ENCODE results near the gene TAL1. TPM values are rescaled to one million over a fixed set of nuclear protein-coding genes. Genes with fewer than 3 reads are reported as not detected.
A peak's percentile ranks its signal among the peaks of the same experiment; 100 is the strongest.

TAL1 gene
- total RNA-seq, 1 donor from 2014 or later: 0.35 TPM

GRCh38 chr1:47188791-47189785 lies 42.9 kb downstream of the TAL1 start:
- no peak for DNase-seq (ENCODE audit: low read depth)

GRCh38 chr1:47187926-47188250 lies 44.1 kb downstream of the TAL1 start:
- no peak for DNase-seq (ENCODE audit: low read depth)

- no peak for DNase-seq (ENCODE audit: low read depth)
Measured at GRCh38 chr1:47187231-47187925, 44.6 kb downstream of the TAL1 start.

- DNase-seq (ENCODE audit: low read depth): no peak
Measured at GRCh38 chr1:47186267-47187185, 45.5 kb downstream of the TAL1 start.

GRCh38 chr1:47184822-47185677 lies 47.0 kb downstream of the TAL1 start:
- no peak for DNase-seq (ENCODE audit: low read depth)

GRCh38 chr1:47184090-47184821 lies 47.8 kb downstream of the TAL1 start:
- DNase-seq (ENCODE audit: low read depth): peak; percentile 94

GRCh38 chr1:47183308-47184089 lies 48.5 kb downstream of the TAL1 start:
- no peak for DNase-seq (ENCODE audit: low read depth)

GRCh38 chr1:47182676-47183235 lies 49.3 kb downstream of the TAL1 start:
- no peak for DNase-seq (ENCODE audit: low read depth)

GRCh38 chr1:47181955-47182675 lies 49.9 kb downstream of the TAL1 start:
- DNase-seq (ENCODE audit: low read depth): peak; percentile 98

- no peak for DNase-seq (ENCODE audit: low read depth)
Measured at GRCh38 chr1:47181095-47181954, 50.7 kb downstream of the TAL1 start.

GRCh38 chr1:47180603-47181094 lies 51.4 kb downstream of the TAL1 start:
- DNase-seq (ENCODE audit: low read depth): peak; percentile 63

- peak; percentile 32 for DNase-seq (ENCODE audit: low read depth)
Measured at GRCh38 chr1:47179988-47180563, 51.9 kb downstream of the TAL1 start.

- DNase-seq (ENCODE audit: low read depth): peak; percentile 88
Measured at GRCh38 chr1:47179017-47179987, 52.7 kb downstream of the TAL1 start.

- DNase-seq (ENCODE audit: low read depth): no peak
Measured at GRCh38 chr1:47178654-47179016, 53.4 kb downstream of the TAL1 start.

GRCh38 chr1:47178020-47178419 lies 54.0 kb downstream of the TAL1 start:
- no peak for DNase-seq (ENCODE audit: low read depth)

Measured in renal cortical epithelial cell (primary cell).